GM12864 (cell line): ENCODE measurements around the gene RERE.

Experiments
- DNase-seq: peaks from one replicate; pipeline ENCODE4 v3.0.0-alpha.2; 2011; ENCODE audit warnings: low read depth
- H3K4me3 ChIP-seq: 2 replicates; pipeline ENCODE4 v1.5.1; 2011; ENCODE audit warnings: mild to moderate bottlenecking, low read depth, low read length, control low read depth
- TF ChIP-seq, protein P1 (sequence below): IDR thresholded peaks from 2 replicates; pipeline ENCODE4 v1.5.1; 2011; ENCODE audit warnings: low read depth, mild to moderate bottlenecking, moderate library complexity, low read length, control low read depth, inconsistent platforms; ENCODE audit errors: missing control alignments

RERE gene

DNA sequence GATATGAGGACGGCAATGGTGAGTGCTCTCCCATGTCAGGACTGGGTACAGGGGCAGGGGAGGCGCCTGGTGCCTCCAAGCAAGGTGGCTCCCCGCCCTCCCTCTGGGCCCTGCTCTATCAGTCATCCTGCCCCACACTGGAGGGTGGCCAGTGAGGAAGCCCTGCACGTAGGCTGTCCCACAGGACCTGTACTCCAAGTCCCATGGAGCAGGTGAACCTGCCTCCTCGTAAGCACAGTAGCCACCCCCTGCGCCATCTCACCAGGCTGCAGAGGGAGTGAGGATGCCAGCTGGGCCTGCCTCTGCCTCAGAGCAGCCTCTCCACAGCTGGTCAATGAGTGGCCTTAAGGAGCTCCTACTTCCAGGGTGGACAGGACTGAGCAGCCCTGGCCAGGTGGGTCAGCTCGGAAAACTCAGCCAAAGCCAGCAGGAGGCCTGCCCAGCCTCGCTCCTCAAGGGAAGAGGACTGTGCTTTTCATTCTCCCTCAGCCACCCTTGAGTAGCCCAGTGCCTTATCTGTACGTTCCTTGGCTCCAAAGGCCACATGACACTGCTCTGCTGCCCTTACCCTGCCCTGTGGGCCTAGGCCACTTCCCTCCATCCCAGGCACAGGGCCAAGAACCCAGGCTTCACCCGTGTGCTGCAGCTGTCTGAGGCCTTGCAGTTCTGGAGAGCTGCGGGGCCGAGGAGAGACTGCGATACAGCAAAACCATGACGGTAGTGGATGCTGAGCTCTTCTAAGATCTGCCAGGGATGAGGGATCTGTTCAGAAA, 459.9 kb downstream of the RERE start:
- DNase-seq = no peak
- H3K4me3 ChIP-seq = no peak overlapping the region
- TF ChIP-seq, protein P1, sequence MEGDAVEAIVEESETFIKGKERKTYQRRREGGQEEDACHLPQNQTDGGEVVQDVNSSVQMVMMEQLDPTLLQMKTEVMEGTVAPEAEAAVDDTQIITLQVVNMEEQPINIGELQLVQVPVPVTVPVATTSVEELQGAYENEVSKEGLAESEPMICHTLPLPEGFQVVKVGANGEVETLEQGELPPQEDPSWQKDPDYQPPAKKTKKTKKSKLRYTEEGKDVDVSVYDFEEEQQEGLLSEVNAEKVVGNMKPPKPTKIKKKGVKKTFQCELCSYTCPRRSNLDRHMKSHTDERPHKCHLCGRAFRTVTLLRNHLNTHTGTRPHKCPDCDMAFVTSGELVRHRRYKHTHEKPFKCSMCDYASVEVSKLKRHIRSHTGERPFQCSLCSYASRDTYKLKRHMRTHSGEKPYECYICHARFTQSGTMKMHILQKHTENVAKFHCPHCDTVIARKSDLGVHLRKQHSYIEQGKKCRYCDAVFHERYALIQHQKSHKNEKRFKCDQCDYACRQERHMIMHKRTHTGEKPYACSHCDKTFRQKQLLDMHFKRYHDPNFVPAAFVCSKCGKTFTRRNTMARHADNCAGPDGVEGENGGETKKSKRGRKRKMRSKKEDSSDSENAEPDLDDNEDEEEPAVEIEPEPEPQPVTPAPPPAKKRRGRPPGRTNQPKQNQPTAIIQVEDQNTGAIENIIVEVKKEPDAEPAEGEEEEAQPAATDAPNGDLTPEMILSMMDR = no peak

DNA sequence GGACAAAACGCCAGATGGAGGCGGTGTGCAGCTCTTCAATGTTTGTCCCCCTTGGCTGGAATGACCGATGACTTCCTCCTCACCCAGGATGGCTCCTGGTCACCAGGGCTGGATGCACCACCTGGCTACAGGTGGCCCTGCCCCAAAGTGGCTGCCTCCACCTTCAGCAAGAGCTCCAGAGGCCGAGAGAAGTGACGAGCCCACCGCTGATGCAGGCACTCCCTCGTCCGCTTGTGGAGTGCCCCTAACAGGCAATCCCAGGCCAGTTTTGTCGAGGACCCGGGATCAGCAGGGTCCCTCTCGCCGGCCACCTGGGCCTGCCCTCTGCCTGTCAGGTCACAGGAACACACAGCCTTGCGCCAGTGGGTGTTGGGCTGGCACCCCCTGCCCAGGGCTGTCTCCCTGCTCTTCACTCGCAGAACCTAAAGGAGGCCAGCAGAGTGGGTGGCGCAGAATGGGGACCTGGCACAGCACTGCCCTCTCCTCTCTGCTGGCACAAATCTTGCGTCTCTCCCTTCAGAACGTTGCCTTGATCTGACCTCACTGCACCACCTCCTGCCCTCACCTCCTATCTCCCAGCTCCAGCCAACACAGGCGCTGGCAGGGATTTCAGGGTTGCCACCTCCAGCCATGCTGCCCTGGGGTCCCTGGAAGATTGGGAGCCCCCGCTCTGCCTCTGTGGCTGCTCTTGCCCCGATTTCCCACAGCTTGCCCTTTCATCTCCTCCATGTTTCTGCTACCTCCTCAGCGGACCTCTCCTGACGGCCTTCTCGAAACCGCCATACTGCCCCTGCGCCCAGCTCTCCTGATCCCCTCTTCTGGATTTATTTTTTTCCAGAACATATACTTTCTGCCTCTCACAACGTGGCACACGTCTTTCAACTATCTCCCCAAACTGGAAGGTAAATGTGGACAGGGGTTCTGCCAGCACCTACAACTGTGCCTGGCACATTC, 460.9 kb downstream of the RERE start:
- DNase-seq = no peak
- TF ChIP-seq, protein P1 = no peak
- no peak overlapping the region for H3K4me3 ChIP-seq

DNA sequence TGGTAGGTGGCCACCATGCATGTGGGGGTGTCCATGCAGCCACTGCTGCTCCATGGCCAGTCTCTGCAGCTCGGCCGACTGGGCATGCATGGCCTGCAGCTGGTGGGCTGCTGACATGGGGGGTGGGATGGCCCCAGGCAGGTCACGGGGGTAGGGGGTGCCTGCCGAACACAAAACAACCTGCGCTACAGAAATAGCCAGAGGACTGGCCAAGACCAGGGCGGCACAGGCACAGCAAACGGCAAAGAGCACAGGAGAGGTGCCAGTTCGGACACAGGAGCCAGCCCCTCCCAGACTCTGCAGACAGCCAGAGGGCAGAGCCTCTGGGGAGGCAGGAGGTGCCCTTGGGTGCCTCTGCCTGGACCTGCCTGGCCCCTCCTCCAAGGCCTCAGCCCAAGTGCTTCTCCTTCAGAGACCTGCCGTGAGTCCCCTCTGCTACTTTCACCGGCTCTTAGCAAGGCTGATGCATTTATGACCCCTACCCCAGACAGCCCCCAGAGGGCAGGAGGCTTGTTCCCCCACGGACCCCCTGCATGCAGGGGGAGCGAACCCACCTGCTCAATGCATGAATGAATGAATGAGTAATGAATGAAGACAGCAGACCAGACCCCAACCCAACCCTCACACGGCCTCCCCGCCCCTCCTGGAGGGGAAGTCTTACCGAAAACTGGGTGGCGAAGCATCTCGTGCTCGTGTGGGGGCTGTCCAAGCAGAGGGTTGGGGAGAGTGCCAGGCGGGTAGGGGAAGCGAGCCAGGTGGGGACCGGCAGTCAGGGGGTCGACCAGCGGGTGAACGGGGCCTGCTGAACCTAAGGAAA, 461.8 kb downstream of the RERE start:
- no peak overlapping the region for H3K4me3 ChIP-seq
- no peak for DNase-seq
- TF ChIP-seq, protein P1 = no peak

DNA sequence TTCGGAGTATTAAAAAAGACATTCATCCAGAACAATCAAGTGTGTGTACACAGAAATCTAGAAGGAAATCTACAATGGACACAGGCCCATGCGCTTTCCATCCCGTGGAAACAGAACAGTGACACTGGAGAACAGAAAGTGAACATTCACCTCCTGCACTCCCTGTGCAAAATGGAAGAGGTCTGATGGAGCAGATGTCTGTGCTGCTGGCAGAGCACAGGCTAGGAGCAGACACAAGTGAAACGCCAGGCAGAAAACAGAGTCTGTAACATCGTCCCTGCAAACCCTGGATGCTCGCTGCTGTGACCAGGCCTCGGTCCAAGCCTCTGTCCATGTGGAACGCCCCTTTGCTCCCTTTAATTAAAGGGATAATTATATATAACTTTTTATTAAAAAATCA, 463.4 kb downstream of the RERE start:
- no peak overlapping the region for H3K4me3 ChIP-seq
- DNase-seq = no peak
- TF ChIP-seq, protein P1 = no peak

DNA sequence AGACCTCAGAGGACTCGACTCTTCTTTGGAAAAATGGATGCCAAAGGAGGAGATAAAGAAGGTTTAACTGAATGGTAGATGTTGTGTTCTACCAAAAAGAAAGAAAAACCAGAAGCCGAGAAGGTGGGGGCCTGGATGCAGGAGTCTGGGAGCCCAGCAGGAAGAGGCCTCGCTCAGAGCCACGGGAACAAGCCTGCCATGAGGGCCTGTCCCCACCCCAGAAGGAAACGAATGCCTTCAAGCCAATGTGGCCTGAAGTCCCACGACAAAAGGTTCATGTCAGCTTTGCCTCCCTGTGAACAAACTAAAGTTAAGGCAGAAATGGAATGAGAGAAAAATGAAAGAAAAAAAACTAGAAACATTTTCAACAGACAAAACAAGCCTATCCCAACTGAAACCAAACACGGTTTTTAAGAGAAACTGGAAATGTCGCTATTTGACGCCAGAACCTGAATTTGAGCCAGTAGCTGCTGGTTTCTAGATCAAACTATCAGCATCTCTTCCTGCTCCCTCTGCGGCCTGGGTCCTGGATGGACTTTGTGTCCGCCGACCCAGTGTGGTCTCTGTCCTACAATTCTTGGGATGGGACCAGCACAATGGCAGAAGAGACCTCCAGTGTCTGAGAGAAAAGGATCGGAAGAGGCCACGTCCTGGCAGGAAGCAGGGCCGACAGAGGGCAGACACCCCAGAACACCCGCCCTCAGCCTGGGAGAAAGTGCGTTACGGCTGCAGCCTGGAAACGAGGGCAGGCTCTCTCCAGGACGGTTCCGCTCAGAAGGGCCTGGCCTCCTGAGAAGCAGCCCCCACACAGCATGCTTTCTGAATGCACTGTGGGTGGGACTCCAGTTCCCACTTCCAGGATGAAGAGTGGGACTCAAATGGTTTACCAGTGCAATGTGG, 464.3 kb downstream of the RERE start:
- TF ChIP-seq, protein P1 = no peak
- no peak for DNase-seq
- no peak overlapping the region for H3K4me3 ChIP-seq

DNA sequence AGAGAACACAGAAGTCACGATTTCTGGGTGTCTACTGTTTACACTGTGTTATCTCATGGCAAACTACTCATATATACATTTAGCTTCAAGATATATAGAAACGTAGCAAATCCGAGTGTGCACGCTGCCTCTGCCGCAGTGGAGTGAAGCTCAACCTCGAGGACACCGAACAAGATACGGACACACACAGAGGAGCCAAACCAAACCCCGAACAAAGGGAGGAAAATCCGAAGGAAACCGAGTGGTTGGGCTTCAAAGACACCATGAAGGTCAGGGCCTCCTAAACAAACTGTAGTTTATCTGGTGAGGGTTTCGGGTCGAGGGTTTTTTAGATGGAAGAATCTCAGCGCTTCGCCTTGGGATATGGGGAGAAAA, 465.0 kb downstream of the RERE start:
- DNase-seq = no peak
- no peak overlapping the region for H3K4me3 ChIP-seq
- TF ChIP-seq, protein P1 = no peak
